GM12878 (cell line): ENCODE results near the gene NT5C. TPM values are rescaled to one million over a fixed set of nuclear protein-coding genes. Genes with fewer than 3 reads are reported as not detected.

Experiments used
- ATAC-seq: fragments of 200-7000 bp; cut with Tn5 transposase; 3 replicates; pipeline ENCODE4 v1.9.1; 2020; ENCODE audit warnings: mild to moderate bottlenecking, moderate library complexity
- BruUV-seq: library from RNA; stranded (reverse); fragments of 400-500 nt; replicated peaks from 2 replicates; lab custom pipeline; 2021; lab: Mats Ljungman, UMichigan
- CTCF ChIA-PET: fragments of 300-600 bp; sonication (Branson Sonifier 250); formaldehyde crosslinking; extraction: SDS; loops from one replicate; lab custom pipeline; 2021; ENCODE audit warnings: inconsistent platforms; lab: Yijun Ruan, JAX
- POLR2A ChIA-PET: fragments of 350-600 bp; formaldehyde crosslinking; extraction: SDS; loops from one replicate; lab custom pipeline; 2021; ENCODE audit warnings: inconsistent platforms; lab: Charles Lee
- RAD21 ChIA-PET: fragments of 300-600 bp; sonication (Branson Sonifier 250); formaldehyde crosslinking; loops from one replicate; lab custom pipeline; 2023; ENCODE audit warnings: antibody characterized with exemption; ENCODE audit not compliant: unreplicated experiment; lab: Charles Lee
- SMC1A ChIA-PET: fragments of 300-600 bp; sonication (Branson Sonifier 250); formaldehyde crosslinking; loops from one replicate; lab custom pipeline; 2023; ENCODE audit not compliant: unreplicated experiment, uncharacterized antibody; lab: Charles Lee
- DNase-seq: peaks from one replicate; pipeline ENCODE4 v3.0.0-alpha.2; 2011; ENCODE audit warnings: low read depth, low spot score
- FAIRE-seq: peaks from 3 replicates; lab custom pipeline; 2011; peaks lifted over from hg19 to GRCh38; lab: Jason Lieb, UNC
- H2AFZ ChIP-seq: 2 replicates; pipeline ENCODE4 v1.6.0; 2011; ENCODE audit warnings: low read depth, low read length, control low read depth; ENCODE audit not compliant: control insufficient read depth
- H3K27ac ChIP-seq: 2 replicates; pipeline ENCODE4 v1.5.1; 2011; ENCODE audit warnings: control low read depth; ENCODE audit not compliant: control insufficient read depth, insufficient read depth
- H3K27me3 ChIP-seq, 2 experiments: replicated peaks in 1 of 2; 2 replicates each; pipeline versions ENCODE4 v1.6.0 to v1.6.1; 2011; ENCODE audit warnings: low read length in 1 of 2; ENCODE audit not compliant: control insufficient read depth in 2 of 2, insufficient read depth in 2 of 2
- H3K36me3 ChIP-seq, 2 experiments: 2 replicates each; pipeline ENCODE4 v1.5.1; 2011; ENCODE audit warnings: low read length in 1 of 2; ENCODE audit not compliant: control insufficient read depth in 2 of 2, insufficient read depth in 2 of 2
- H3K4me1 ChIP-seq: 2 replicates; pipeline ENCODE4 v1.6.1; 2011; ENCODE audit warnings: mild to moderate bottlenecking, low read length, moderate library complexity, mixed read lengths; ENCODE audit not compliant: control insufficient read depth, insufficient read depth
- H3K4me2 ChIP-seq: 2 replicates; pipeline ENCODE4 v1.6.0; 2011; ENCODE audit warnings: control low read depth; ENCODE audit not compliant: control insufficient read depth, insufficient read depth
- H3K4me3 ChIP-seq: fragments of 200-600 bp; sonication (generic); 2 replicates; pipeline ENCODE4 v1.5.1; 2016
- H3K79me2 ChIP-seq: 2 replicates; pipeline ENCODE4 v1.6.0; 2011; ENCODE audit warnings: low read length; ENCODE audit not compliant: control insufficient read depth, insufficient read depth
- H3K9ac ChIP-seq: 2 replicates; pipeline ENCODE4 v1.8.0; 2011; ENCODE audit warnings: low read length, control low read depth, mixed read lengths; ENCODE audit not compliant: control insufficient read depth, insufficient read depth
- H3K9me3 ChIP-seq: replicated peaks from 3 replicates; pipeline ENCODE4 v1.5.1; 2011; ENCODE audit warnings: mild to moderate bottlenecking, low read length; ENCODE audit not compliant: control insufficient read depth, insufficient read depth
- H4K20me1 ChIP-seq: 2 replicates; pipeline ENCODE4 v1.6.0; 2011; ENCODE audit not compliant: control insufficient read depth, insufficient read depth
- E2F4 ChIP-seq: IDR thresholded peaks from 2 replicates; pipeline ENCODE4 v1.6.1; 2012; ENCODE audit warnings: low read depth, low read length, improper control_type of control experiment
- EP300 ChIP-seq, 2 experiments: fragments of 150-350 bp in 1 of 2; IDR thresholded peaks; 2 replicates each; pipeline ENCODE4 v1.6.1; 2011 to 2012; ENCODE audit warnings: low read depth in 2 of 2, low read length in 2 of 2, borderline replicate concordance in 1 of 2, improper control_type of control experiment in 1 of 2, inconsistent platforms in 1 of 2; ENCODE audit not compliant: control insufficient read depth in 1 of 2
- FOS ChIP-seq: IDR thresholded peaks from 3 replicates; pipeline ENCODE4 v1.6.1; 2011; ENCODE audit warnings: borderline replicate concordance; ENCODE audit not compliant: insufficient read length; ENCODE audit errors: extremely low read depth
- HDGF ChIP-seq: fragments of 450-650 bp; IDR thresholded peaks from 2 replicates; pipeline ENCODE4 v1.6.1; 2016; ENCODE audit warnings: antibody characterized with exemption
- MEF2B ChIP-seq: fragments of 450-650 bp; IDR thresholded peaks from 2 replicates; pipeline ENCODE4 v1.6.1; 2018; ENCODE audit warnings: mild to moderate bottlenecking, moderate library complexity; ENCODE audit not compliant: partially characterized antibody, poor library complexity, severe bottlenecking
- MTA2 ChIP-seq: fragments of 450-650 bp; IDR thresholded peaks from 2 replicates; pipeline ENCODE4 v1.6.1; 2016; ENCODE audit warnings: low read depth, mild to moderate bottlenecking, moderate library complexity
- NBN ChIP-seq: fragments of 450-650 bp; IDR thresholded peaks from 2 replicates; pipeline ENCODE4 v1.6.1; 2016
- NFYA ChIP-seq: IDR thresholded peaks from 2 replicates; pipeline ENCODE4 v1.6.1; 2011; ENCODE audit warnings: low read depth, mild to moderate bottlenecking, low read length, improper control_type of control experiment, borderline replicate concordance
- RAD51 ChIP-seq: fragments of 450-650 bp; IDR thresholded peaks from 2 replicates; pipeline ENCODE4 v1.6.1; 2016; ENCODE audit warnings: moderate library complexity, mild to moderate bottlenecking, inconsistent platforms
- TCF3 ChIP-seq: IDR thresholded peaks from 2 replicates; pipeline ENCODE4 v1.6.1; 2012; ENCODE audit warnings: low read depth, mild to moderate bottlenecking, low read length, borderline replicate concordance; ENCODE audit not compliant: insufficient read depth
- WGBS: methylation state at CpG from one replicate; pipeline ENCODE4 v1.1.6; 2016; ENCODE audit warnings: low lambda C conversion rate; ENCODE audit not compliant: insufficient replicate concordance, insufficient coverage; ENCODE audit errors: missing lambda C conversion rate; 5-methylcytosine and 5-hydroxymethylcytosine counted together
- in situ Hi-C: fragments of 300-500 bp; cut with MboI; formaldehyde crosslinking; loops from 9 replicates; pipeline ENCODE4 v1.14.3; 2018; ENCODE audit warnings: mixed read lengths
- intact Hi-C: fragments of 100-400 bp; cut with micrococcal nuclease; formaldehyde crosslinking; loops from one replicate; pipeline ENCODE4 v1.14.2; 2022; ENCODE audit not compliant: unreplicated experiment
- polyA plus RNA-seq, 11 experiments: library from polyadenylated mRNA; depleted of rRNA in 4 of 11; unstranded in 6 of 11; stranded (reverse) in 5 of 11; fragments of >200 nt; fragmentation: Nextera tagmentation in 4 of 11; fragmentation: Illumina TruSeq in 1 of 11; extraction: Ambion mirVana in 4 of 11; extraction: Trizol in 1 of 11; gene quantifications; 1 replicate in 1 of 11; 2 replicates in 10 of 11; pipeline versions ENCODE4 v1.2.1 to v1.2.3, GENCODE V29; 2011 to 2016; ENCODE audit warnings: inconsistent platforms in 2 of 11, missing spikeins in 2 of 11, low read depth in 1 of 11
- total RNA-seq, 4 experiments: library from RNA; depleted of rRNA in 3 of 4; stranded (reverse); fragments of >200 nt in 3 of 4; fragmentation: Illumina TruSeq in 1 of 4; extraction: Trizol in 1 of 4; gene quantifications; 2 replicates each; pipeline versions ENCODE4 v1.2.1 to v1.2.3, GENCODE V29; 2013 to 2021
- TF ChIP-seq, protein P1 (sequence below), 3 experiments: IDR thresholded peaks in 2 of 3; conservative IDR thresholded peaks in 1 of 3; 2 replicates each; pipeline ENCODE4 v1.5.1; 2011; ENCODE audit warnings: low read depth in 3 of 3, low read length in 3 of 3, mild to moderate bottlenecking in 3 of 3, control low read depth in 2 of 3, moderate library complexity in 2 of 3, inconsistent platforms in 1 of 3, mixed read lengths in 1 of 3; ENCODE audit not compliant: control insufficient read depth in 2 of 3, insufficient read depth in 1 of 3; ENCODE audit errors: extremely low read depth in 1 of 3
- TF ChIP-seq, protein P2 (sequence below): fragments of 150-350 bp; IDR thresholded peaks from 2 replicates; pipeline ENCODE4 v1.6.1; 2014; ENCODE audit warnings: mild to moderate bottlenecking, low read depth, low read length
- TF ChIP-seq, protein P3 (sequence below): IDR thresholded peaks from 2 replicates; pipeline ENCODE4 v1.6.1; 2012; ENCODE audit warnings: mild to moderate bottlenecking, low read depth, low read length

Gene NT5C
- total and polyA plus RNA-seq, 10 of the 15 experiments (the other 5 are each of a cell fraction or from before 2014, with no cell fraction given), result 3.7 to 158 (median 63.9) TPM

DNA sequence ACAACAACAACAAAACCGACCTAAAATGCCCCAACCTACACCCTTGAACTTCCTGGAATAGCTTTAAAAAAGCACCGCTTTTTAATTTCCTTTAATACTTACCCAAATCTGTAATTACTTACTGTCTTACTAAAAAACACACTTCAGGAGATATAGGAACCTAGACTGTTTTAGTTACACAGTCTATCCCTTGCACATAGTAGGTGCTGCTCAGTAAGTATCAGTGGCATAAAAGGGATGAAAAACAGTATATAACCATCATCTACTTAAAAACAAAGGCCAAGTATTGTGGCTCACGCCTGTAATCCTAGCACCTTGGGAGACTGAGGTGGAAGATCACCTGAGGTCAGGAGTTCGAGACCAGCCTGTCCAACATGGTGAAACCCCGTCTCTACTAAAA is 45.1 kb upstream of the NT5C start:
- Histone ChIP-seq H3K27ac (no peak overlapping the region), H3K4me2 (no peak overlapping the region), H4K20me1 (no peaks in the 10 kb centered on the region), H3K4me1 (no peaks in the 10 kb centered on the region), H3K9me3 (no peaks in the 10 kb centered on the region), H2AFZ (no peak overlapping the region), H3K27me3 (no peaks in the 10 kb centered on the region), H3K79me2 (peaks cover 55% of the 10 kb centered on the region), H3K36me3 (peaks cover 7 to 31% of the 10 kb centered on the region in 2 experiments), H3K9ac (no peak overlapping the region), H3K4me3 (no peak overlapping the region)
- intact Hi-C loops (no loop called here), in situ Hi-C loops (no loop called here)
- WGBS, result 67% methylated on average over 5 of the region's 5 CpGs
- ChIA-PET CTCF (interaction anchor here (1.0 to 10.6 kb wide), 3 partner anchors 25 to 215 kb away, joined by 3 to 199 read pairs (median 78); no protein-coding TSS in a partner anchor), RAD21 (interaction anchor here (1.3 to 1.9 kb wide), 2 partner anchors 25 to 63 kb away, joined by 5 read pairs; no protein-coding TSS in a partner anchor), POLR2A (interaction anchor here (1.1 kb wide), 1 partner anchor 26 kb away, joined by 3 read pairs; no protein-coding TSS in a partner anchor), SMC1A (interaction anchor here (1.1 to 3.5 kb wide), 3 partner anchors 29 to 215 kb away, joined by 3 to 26 read pairs (median 4); partner anchors contain the start of gene NUP85)
- BruUV-seq, result no TSS peak
- no peak for DNase-seq
- no peak for FAIRE-seq
- no peak for ATAC-seq
- TF ChIP-seq, protein P1, sequence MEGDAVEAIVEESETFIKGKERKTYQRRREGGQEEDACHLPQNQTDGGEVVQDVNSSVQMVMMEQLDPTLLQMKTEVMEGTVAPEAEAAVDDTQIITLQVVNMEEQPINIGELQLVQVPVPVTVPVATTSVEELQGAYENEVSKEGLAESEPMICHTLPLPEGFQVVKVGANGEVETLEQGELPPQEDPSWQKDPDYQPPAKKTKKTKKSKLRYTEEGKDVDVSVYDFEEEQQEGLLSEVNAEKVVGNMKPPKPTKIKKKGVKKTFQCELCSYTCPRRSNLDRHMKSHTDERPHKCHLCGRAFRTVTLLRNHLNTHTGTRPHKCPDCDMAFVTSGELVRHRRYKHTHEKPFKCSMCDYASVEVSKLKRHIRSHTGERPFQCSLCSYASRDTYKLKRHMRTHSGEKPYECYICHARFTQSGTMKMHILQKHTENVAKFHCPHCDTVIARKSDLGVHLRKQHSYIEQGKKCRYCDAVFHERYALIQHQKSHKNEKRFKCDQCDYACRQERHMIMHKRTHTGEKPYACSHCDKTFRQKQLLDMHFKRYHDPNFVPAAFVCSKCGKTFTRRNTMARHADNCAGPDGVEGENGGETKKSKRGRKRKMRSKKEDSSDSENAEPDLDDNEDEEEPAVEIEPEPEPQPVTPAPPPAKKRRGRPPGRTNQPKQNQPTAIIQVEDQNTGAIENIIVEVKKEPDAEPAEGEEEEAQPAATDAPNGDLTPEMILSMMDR (IDR thresholded peaks at IDR 0.05 in 2 of 3, conservative IDR thresholded peaks at IDR 0.05 in 1 of 3; ENCODE audit: control insufficient read depth in 2 of 3, extremely low read depth in 1 of 3, insufficient read depth in 1 of 3, low read depth in 3 of 3, low read length in 3 of 3), result no peak
- TF ChIP-seq NFYA (no peak), MEF2B (no peak), NBN (no peak), TCF3 (no peak), HDGF (no peak), MTA2 (no peak), FOS (no peak), EP300 (IDR thresholded peaks at IDR 0.05; ENCODE audit: borderline replicate concordance in 1 of 2, control insufficient read depth in 1 of 2, low read depth in 2 of 2, low read length in 2 of 2) (no peak), E2F4 (no peak), RAD51 (no peak)
- TF ChIP-seq, protein P2, sequence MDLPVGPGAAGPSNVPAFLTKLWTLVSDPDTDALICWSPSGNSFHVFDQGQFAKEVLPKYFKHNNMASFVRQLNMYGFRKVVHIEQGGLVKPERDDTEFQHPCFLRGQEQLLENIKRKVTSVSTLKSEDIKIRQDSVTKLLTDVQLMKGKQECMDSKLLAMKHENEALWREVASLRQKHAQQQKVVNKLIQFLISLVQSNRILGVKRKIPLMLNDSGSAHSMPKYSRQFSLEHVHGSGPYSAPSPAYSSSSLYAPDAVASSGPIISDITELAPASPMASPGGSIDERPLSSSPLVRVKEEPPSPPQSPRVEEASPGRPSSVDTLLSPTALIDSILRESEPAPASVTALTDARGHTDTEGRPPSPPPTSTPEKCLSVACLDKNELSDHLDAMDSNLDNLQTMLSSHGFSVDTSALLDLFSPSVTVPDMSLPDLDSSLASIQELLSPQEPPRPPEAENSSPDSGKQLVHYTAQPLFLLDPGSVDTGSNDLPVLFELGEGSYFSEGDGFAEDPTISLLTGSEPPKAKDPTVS, result no peak
- TF ChIP-seq, protein P3, sequence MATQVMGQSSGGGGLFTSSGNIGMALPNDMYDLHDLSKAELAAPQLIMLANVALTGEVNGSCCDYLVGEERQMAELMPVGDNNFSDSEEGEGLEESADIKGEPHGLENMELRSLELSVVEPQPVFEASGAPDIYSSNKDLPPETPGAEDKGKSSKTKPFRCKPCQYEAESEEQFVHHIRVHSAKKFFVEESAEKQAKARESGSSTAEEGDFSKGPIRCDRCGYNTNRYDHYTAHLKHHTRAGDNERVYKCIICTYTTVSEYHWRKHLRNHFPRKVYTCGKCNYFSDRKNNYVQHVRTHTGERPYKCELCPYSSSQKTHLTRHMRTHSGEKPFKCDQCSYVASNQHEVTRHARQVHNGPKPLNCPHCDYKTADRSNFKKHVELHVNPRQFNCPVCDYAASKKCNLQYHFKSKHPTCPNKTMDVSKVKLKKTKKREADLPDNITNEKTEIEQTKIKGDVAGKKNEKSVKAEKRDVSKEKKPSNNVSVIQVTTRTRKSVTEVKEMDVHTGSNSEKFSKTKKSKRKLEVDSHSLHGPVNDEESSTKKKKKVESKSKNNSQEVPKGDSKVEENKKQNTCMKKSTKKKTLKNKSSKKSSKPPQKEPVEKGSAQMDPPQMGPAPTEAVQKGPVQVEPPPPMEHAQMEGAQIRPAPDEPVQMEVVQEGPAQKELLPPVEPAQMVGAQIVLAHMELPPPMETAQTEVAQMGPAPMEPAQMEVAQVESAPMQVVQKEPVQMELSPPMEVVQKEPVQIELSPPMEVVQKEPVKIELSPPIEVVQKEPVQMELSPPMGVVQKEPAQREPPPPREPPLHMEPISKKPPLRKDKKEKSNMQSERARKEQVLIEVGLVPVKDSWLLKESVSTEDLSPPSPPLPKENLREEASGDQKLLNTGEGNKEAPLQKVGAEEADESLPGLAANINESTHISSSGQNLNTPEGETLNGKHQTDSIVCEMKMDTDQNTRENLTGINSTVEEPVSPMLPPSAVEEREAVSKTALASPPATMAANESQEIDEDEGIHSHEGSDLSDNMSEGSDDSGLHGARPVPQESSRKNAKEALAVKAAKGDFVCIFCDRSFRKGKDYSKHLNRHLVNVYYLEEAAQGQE, result no peak
